Common myeloid progenitor, CD34-positive (primary cell): Measurements from ENCODE around the gene SEMG2.
A peak's percentile ranks its signal among the peaks of the same experiment; 100 is the strongest.

Experiments
- CTCF ChIA-PET: fragments of 350-600 bp; sonication (Branson Sonifier 250); formaldehyde crosslinking; loops from one replicate; lab custom pipeline; 2021; ENCODE audit warnings: antibody characterized with exemption; lab: Charles Lee
- POLR2A ChIA-PET: fragments of 350-600 bp; sonication (Branson Sonifier 250); formaldehyde crosslinking; loops from one replicate; lab custom pipeline; 2021; ENCODE audit warnings: antibody characterized with exemption; lab: Charles Lee
- DNase-seq, 3 donors: peaks; one replicate each; pipeline versions ENCODE4 v3.0.0 to v3.0.0-alpha.2; 2013
- H3K27ac ChIP-seq, 2 experiments: 1 replicate in 1 of 2; 2 replicates in 1 of 2; pipeline ENCODE4 v1.7.0; 2013; ENCODE audit warnings: inconsistent platforms in 2 of 2, low read length in 2 of 2, mild to moderate bottlenecking in 2 of 2, low read depth in 1 of 2, moderate library complexity in 1 of 2; ENCODE audit not compliant: severe bottlenecking in 2 of 2, insufficient read depth in 1 of 2, poor library complexity in 1 of 2
- H3K27me3 ChIP-seq, 5 experiments: replicated peaks in 2 of 5; 1 replicate in 3 of 5; 2 replicates in 2 of 5; pipeline versions ENCODE4 v1.6.1 to v1.7.0; 2013; ENCODE audit warnings: low read length in 4 of 5, mild to moderate bottlenecking in 2 of 5, moderate library complexity in 2 of 5, inconsistent platforms in 1 of 5; ENCODE audit not compliant: insufficient read depth in 5 of 5, control insufficient read depth in 4 of 5
- H3K36me3 ChIP-seq, 4 experiments: 1 replicate in 2 of 4; 2 replicates in 2 of 4; pipeline versions ENCODE4 v1.6.1 to v1.7.0; 2013; ENCODE audit warnings: low read length in 3 of 4, control low read depth in 1 of 4, mild to moderate bottlenecking in 1 of 4; ENCODE audit not compliant: control insufficient read depth in 4 of 4, insufficient read depth in 4 of 4
- H3K4me1 ChIP-seq, 4 experiments: 1 replicate in 3 of 4; 2 replicates in 1 of 4; pipeline versions ENCODE4 v1.6.1 to v1.7.1; 2013; ENCODE audit warnings: low read length in 3 of 4, mild to moderate bottlenecking in 3 of 4, control low read depth in 1 of 4, inconsistent platforms in 1 of 4, moderate library complexity in 1 of 4; ENCODE audit not compliant: control insufficient read depth in 4 of 4, insufficient read depth in 4 of 4; ENCODE audit errors: control extremely low read depth in 1 of 4
- H3K4me3 ChIP-seq, 7 experiments: 1 replicate in 4 of 7; 2 replicates in 3 of 7; pipeline versions ENCODE4 v1.5.1 to v1.7.0; 2013; ENCODE audit warnings: mild to moderate bottlenecking in 7 of 7, low read length in 6 of 7, moderate library complexity in 6 of 7, inconsistent platforms in 2 of 7, low read depth in 2 of 7, control low read depth in 1 of 7; ENCODE audit not compliant: insufficient read depth in 4 of 7, control insufficient read depth in 1 of 7; ENCODE audit errors: extremely low read depth in 1 of 7
- H3K9me3 ChIP-seq, 5 experiments: 1 replicate in 4 of 5; 2 replicates in 1 of 5; pipeline versions ENCODE4 v1.6.1 to v1.7.1; 2013; ENCODE audit warnings: low read length in 4 of 5, mild to moderate bottlenecking in 2 of 5, inconsistent platforms in 1 of 5, low read depth in 1 of 5, moderate library complexity in 1 of 5; ENCODE audit not compliant: control insufficient read depth in 4 of 5, insufficient read depth in 2 of 5; ENCODE audit errors: control extremely low read depth in 1 of 5
- WGBS: methylation state at CpG from one replicate; pipeline ENCODE4 v1.1.5; 2013; ENCODE audit not compliant: insufficient coverage; 5-methylcytosine and 5-hydroxymethylcytosine counted together

The SEMG2 gene

GRCh38 chr20:45229264-45230056 is 8.3 kb downstream of the SEMG2 start:
- DNase-seq: peak; percentile 14 to 37 (median 27)
- H3K4me3 ChIP-seq: no peak overlapping the region
- peaks cover 0 to 5% (median 0%) of the 10 kb centered on the region in 5 experiments for H3K9me3 ChIP-seq
- ChIA-PET CTCF (interaction anchor here (1.0 kb wide), 1 partner anchor 133 kb away, joined by 3 read pairs; no protein-coding TSS in a partner anchor), POLR2A (no interaction called here)
- H3K4me1 ChIP-seq: no peaks in the 10 kb centered on the region
- no peaks in the 10 kb centered on the region for H3K36me3 ChIP-seq
- WGBS: 62% methylated on average over 9 of the region's 18 CpGs
- H3K27ac ChIP-seq: no peak overlapping the region
- peaks cover 4 to 27% (median 14%) of the 10 kb centered on the region in 5 experiments for H3K27me3 ChIP-seq

- ChIA-PET CTCF (no interaction called here), POLR2A (no interaction called here)
- no peak for DNase-seq
- Histone ChIP-seq H3K4me3 (no peak overlapping the region), H3K4me1 (no peaks in the 10 kb centered on the region), H3K9me3 (peaks cover 0 to 13% (median 4%) of the 10 kb centered on the region in 5 experiments), H3K36me3 (no peaks in the 10 kb centered on the region), H3K27ac (no peak overlapping the region), H3K27me3 (peaks cover 4 to 22% (median 13%) of the 10 kb centered on the region in 5 experiments)
- 87% methylated on average over 9 of the region's 9 CpGs for WGBS
Measured at GRCh38 chr20:45230631-45231030, 9.5 kb downstream of the SEMG2 start.

- no peaks in the 10 kb centered on the region for H3K36me3 ChIP-seq
- peaks cover 0 to 15% (median 8%) of the 10 kb centered on the region in 5 experiments for H3K9me3 ChIP-seq
- no peaks in the 10 kb centered on the region for H3K4me1 ChIP-seq
- no peak for DNase-seq
- peaks cover 0 to 32% (median 6%) of the 10 kb centered on the region in 5 experiments for H3K27me3 ChIP-seq
- H3K27ac ChIP-seq: no peak overlapping the region
- 78% methylated on average over 4 of the region's 4 CpGs for WGBS
- CTCF ChIA-PET: no interaction called here
- no peak overlapping the region for H3K4me3 ChIP-seq
- POLR2A ChIA-PET: no interaction called here
Measured at GRCh38 chr20:45235995-45236394, 14.8 kb downstream of the SEMG2 start.

- H3K9me3 ChIP-seq: peaks cover 0 to 15% (median 8%) of the 10 kb centered on the region in 5 experiments
- no peak overlapping the region for H3K4me3 ChIP-seq
- POLR2A ChIA-PET: no interaction called here
Measured at GRCh38 chr20:45238139-45238538, 17.0 kb downstream of the SEMG2 start.

GRCh38 chr20:45246109-45246508 is 24.9 kb downstream of the SEMG2 start:
- H3K36me3 ChIP-seq: no peaks in the 10 kb centered on the region
- 13% methylated on average over 4 of the region's 6 CpGs for WGBS
- ChIA-PET CTCF (no interaction called here), POLR2A (no interaction called here)
- peaks cover 5 to 28% (median 12%) of the 10 kb centered on the region in 5 experiments for H3K27me3 ChIP-seq
- no peak for DNase-seq
- H3K9me3 ChIP-seq: no peaks in the 10 kb centered on the region
- H3K4me3 ChIP-seq: peak overlapping the region in 1 of 7 experiments; percentile 23
- no peak overlapping the region for H3K27ac ChIP-seq
- peaks cover 0 to 4% (median 0%) of the 10 kb centered on the region in 4 experiments for H3K4me1 ChIP-seq

More at GRCh38 chr20:45238139-45238538, 17.0 kb downstream of the SEMG2 start:
- 100% methylated on average over 2 of the region's 2 CpGs for WGBS
- CTCF ChIA-PET: no interaction called here
- Histone ChIP-seq H3K27me3 (peaks cover 0 to 24% (median 2%) of the 10 kb centered on the region in 5 experiments), H3K27ac (no peak overlapping the region), H3K4me1 (no peaks in the 10 kb centered on the region), H3K36me3 (no peaks in the 10 kb centered on the region)
- no peak for DNase-seq

- ChIA-PET POLR2A (no interaction called here), CTCF (interaction anchor here (0.7 kb wide), 1 partner anchor 48 kb away, joined by 3 read pairs; no protein-coding TSS in a partner anchor)
- peaks cover 5 to 22% (median 12%) of the 10 kb centered on the region in 5 experiments for H3K27me3 ChIP-seq
- no CpG with 5 or more reads among the region's 1 CpG for WGBS
- no peak for DNase-seq
- no peak overlapping the region for H3K27ac ChIP-seq
- H3K9me3 ChIP-seq: no peaks in the 10 kb centered on the region
- no peaks in the 10 kb centered on the region for H3K36me3 ChIP-seq
- peaks cover 0 to 8% (median 0%) of the 10 kb centered on the region in 4 experiments for H3K4me1 ChIP-seq
- no peak overlapping the region for H3K4me3 ChIP-seq
Measured at GRCh38 chr20:45247865-45248264, 26.7 kb downstream of the SEMG2 start.

- peaks cover 3 to 22% (median 13%) of the 10 kb centered on the region in 5 experiments for H3K27me3 ChIP-seq
- H3K4me1 ChIP-seq: peaks cover 0 to 8% (median 0%) of the 10 kb centered on the region in 4 experiments
- ChIA-PET POLR2A (no interaction called here), CTCF (interaction anchor here (0.7 kb wide), 1 partner anchor 48 kb away, joined by 3 read pairs; no protein-coding TSS in a partner anchor)
- no peaks in the 10 kb centered on the region for H3K9me3 ChIP-seq
- H3K27ac ChIP-seq: no peak overlapping the region
- no peak overlapping the region for H3K4me3 ChIP-seq
- no peaks in the 10 kb centered on the region for H3K36me3 ChIP-seq
- no peak for DNase-seq
Measured at GRCh38 chr20:45248609-45249008, 27.4 kb downstream of the SEMG2 start.
